Gastroesophageal sphincter (tissue), 3 donors: ENCODE measurements around the gene RAB44.

ENCODE experiments used
- EP300 ChIP-seq: sonication (generic); formaldehyde crosslinking; IDR thresholded peaks from one replicate; pipeline ENCODE4 v1.6.1; 2017; ENCODE audit warnings: antibody characterized with exemption, mild to moderate bottlenecking
- POLR2A ChIP-seq, 2 donors: fragments of 450-650 bp; IDR thresholded peaks; one replicate each; pipeline ENCODE4 v1.6.1; 2017; ENCODE audit warnings: antibody characterized with exemption in 2 of 2, mild to moderate bottlenecking in 2 of 2, moderate library complexity in 1 of 2
- POLR2AphosphoS5 ChIP-seq: sonication (generic); formaldehyde crosslinking; IDR thresholded peaks from one replicate; pipeline ENCODE4 v1.6.1; 2017; ENCODE audit warnings: antibody characterized with exemption
- TF ChIP-seq, protein P1 (sequence below), 4 experiments: fragments of 200-600 bp in 2 of 4; fragments of 450-650 bp in 2 of 4; sonication (generic) in 1 of 4; IDR thresholded peaks; one replicate each; pipeline ENCODE4 v1.5.1; 2017 to 2019; ENCODE audit warnings: antibody characterized with exemption in 4 of 4, mild to moderate bottlenecking in 2 of 4, moderate library complexity in 2 of 4

GRCh38 chr6:36688063-36688738, 9.4 kb upstream of the RAB44 start:
- TF ChIP-seq, protein P1, sequence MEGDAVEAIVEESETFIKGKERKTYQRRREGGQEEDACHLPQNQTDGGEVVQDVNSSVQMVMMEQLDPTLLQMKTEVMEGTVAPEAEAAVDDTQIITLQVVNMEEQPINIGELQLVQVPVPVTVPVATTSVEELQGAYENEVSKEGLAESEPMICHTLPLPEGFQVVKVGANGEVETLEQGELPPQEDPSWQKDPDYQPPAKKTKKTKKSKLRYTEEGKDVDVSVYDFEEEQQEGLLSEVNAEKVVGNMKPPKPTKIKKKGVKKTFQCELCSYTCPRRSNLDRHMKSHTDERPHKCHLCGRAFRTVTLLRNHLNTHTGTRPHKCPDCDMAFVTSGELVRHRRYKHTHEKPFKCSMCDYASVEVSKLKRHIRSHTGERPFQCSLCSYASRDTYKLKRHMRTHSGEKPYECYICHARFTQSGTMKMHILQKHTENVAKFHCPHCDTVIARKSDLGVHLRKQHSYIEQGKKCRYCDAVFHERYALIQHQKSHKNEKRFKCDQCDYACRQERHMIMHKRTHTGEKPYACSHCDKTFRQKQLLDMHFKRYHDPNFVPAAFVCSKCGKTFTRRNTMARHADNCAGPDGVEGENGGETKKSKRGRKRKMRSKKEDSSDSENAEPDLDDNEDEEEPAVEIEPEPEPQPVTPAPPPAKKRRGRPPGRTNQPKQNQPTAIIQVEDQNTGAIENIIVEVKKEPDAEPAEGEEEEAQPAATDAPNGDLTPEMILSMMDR (IDR thresholded peaks at IDR 0.05), result no peak
- TF ChIP-seq POLR2AphosphoS5 (no peak), POLR2A (IDR thresholded peaks at IDR 0.05) (no peak), EP300 (no peak)
